Calu3 (cell line): ENCODE results near the gene GPR17. TPM values are rescaled to one million over a fixed set of nuclear protein-coding genes. Genes with fewer than 3 reads are reported as not detected.

Experiments used
- BruUV-seq: library from RNA; stranded (reverse); fragments of 400-500 nt; replicated peaks from 2 replicates; lab custom pipeline; 2021; lab: Mats Ljungman, UMichigan
- CTCF ChIA-PET: fragments of 300-600 bp; sonication (Branson Sonifier 250); formaldehyde crosslinking; loops from one replicate; lab custom pipeline; 2022; ENCODE audit warnings: antibody characterized with exemption; lab: Charles Lee
- DNase-seq: peaks from one replicate; pipeline ENCODE4 v3.0.0; 2022
- H3K27ac Mint-ChIP-seq: one replicate; pipeline ENCODE4 v1.8.0; 2022; ENCODE audit warnings: mixed read lengths; ENCODE audit not compliant: unreplicated experiment
- H3K27me3 Mint-ChIP-seq: one replicate; pipeline ENCODE4 v1.8.0; 2022; ENCODE audit warnings: mixed read lengths; ENCODE audit not compliant: unreplicated experiment
- H3K36me3 Mint-ChIP-seq: one replicate; pipeline ENCODE4 v1.8.0; 2022; ENCODE audit warnings: mild to moderate bottlenecking, moderate library complexity, mixed read lengths; ENCODE audit not compliant: insufficient read depth, unreplicated experiment
- H3K4me1 Mint-ChIP-seq: one replicate; pipeline ENCODE4 v1.8.0; 2022; ENCODE audit warnings: mild to moderate bottlenecking, low read depth, mixed read lengths; ENCODE audit not compliant: unreplicated experiment
- H3K4me3 Mint-ChIP-seq: one replicate; pipeline ENCODE4 v1.8.0; 2022; ENCODE audit warnings: mild to moderate bottlenecking, low read depth, moderate library complexity, mixed read lengths; ENCODE audit not compliant: unreplicated experiment
- H3K9me3 Mint-ChIP-seq: one replicate; pipeline ENCODE4 v1.8.0; 2022; ENCODE audit warnings: low read depth, mixed read lengths; ENCODE audit not compliant: unreplicated experiment
- intact Hi-C: fragments of 100-400 bp; cut with micrococcal nuclease; formaldehyde crosslinking; loops from one replicate; pipeline ENCODE4 v1.10.0; 2022; ENCODE audit not compliant: unreplicated experiment
- total RNA-seq: library from RNA; stranded (reverse); gene quantifications from 2 replicates; pipeline ENCODE4 v1.2.3, GENCODE V29; 2022
- TF ChIP-seq, protein P1 (sequence below): fragments of 200-600 bp; IDR thresholded peaks from one replicate; pipeline ENCODE4 v1.8.0; 2022; ENCODE audit warnings: antibody characterized with exemption; ENCODE audit not compliant: unreplicated experiment

The GPR17 gene
- total RNA-seq, 1 experiment from 2014 or later = not detected

DNA sequence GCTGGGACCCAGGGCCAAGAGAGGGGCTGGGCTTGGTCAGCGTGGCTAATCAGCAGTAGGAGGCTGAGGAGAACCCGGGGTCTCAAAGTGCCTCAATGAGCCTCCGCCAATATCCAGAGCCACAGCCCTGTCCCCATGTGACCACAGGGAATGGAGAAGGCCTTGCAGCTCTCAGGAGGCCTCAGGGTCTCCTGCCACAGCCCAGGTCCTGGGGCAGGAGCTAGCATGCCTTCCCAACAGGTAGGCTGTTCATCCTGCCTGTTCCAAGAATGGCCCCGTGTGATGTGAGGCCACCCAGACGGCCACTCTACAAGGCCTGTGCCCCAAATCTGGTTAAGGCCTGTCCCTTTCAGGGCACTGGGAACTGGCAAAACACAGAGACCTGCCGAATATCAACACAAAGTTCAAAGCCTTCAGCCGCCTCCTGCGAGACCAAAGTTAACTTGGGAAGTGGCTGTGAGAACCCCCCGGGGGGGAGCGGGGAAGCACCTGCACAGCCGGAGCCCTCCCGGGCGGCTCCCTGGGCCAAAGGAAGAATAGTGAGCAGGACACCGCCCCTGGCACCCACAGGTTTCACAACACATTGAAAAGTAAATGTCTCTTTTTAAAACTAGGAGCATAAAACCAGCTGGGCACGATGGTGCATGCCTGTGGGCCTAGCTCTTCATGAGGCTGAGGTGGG is 33.9 kb downstream of the GPR17 start:
- H3K9me3 Mint-ChIP-seq = no peaks in the 10 kb centered on the region

DNA sequence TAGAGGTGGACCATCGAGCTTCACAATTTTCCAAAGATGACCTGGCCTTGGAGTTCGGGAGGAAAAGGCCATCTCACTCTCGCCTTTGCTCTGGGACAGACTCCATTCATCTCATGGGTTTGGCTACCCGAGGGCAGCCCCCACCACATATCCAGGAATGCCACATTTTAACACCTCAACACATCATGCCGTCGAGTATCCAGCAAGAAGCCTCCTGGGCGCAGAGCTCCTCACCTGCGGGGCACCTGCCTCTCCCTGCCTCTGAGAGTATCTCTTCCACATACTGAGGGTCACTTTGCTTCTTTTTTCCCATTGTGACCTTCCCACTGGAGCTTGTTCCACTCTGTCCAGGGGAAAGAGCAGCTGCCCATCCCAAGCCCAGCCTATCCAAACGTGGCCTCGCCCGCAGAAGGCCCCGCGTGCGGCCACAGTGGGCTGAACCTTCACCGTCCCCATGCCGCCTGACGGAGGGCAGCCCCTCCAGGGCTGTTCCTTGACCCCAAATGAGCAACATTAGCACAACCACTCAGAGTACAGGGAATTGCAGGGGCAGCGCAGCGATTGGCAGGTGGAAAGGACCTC is 34.8 kb downstream of the GPR17 start:
- intact Hi-C loops = no loop called here
- DNase-seq = no peak
- no peaks in the 10 kb centered on the region for H3K9me3 Mint-ChIP-seq
- no peaks in the 10 kb centered on the region for H3K4me1 Mint-ChIP-seq
- H3K36me3 Mint-ChIP-seq = no peaks in the 10 kb centered on the region
- no peak overlapping the region for H3K4me3 Mint-ChIP-seq
- CTCF ChIA-PET = interaction anchor here (0.6 kb wide), 1 partner anchor 151 kb away, joined by 3 read pairs; no protein-coding TSS in a partner anchor
- no TSS peak for BruUV-seq
- TF ChIP-seq, protein P1, sequence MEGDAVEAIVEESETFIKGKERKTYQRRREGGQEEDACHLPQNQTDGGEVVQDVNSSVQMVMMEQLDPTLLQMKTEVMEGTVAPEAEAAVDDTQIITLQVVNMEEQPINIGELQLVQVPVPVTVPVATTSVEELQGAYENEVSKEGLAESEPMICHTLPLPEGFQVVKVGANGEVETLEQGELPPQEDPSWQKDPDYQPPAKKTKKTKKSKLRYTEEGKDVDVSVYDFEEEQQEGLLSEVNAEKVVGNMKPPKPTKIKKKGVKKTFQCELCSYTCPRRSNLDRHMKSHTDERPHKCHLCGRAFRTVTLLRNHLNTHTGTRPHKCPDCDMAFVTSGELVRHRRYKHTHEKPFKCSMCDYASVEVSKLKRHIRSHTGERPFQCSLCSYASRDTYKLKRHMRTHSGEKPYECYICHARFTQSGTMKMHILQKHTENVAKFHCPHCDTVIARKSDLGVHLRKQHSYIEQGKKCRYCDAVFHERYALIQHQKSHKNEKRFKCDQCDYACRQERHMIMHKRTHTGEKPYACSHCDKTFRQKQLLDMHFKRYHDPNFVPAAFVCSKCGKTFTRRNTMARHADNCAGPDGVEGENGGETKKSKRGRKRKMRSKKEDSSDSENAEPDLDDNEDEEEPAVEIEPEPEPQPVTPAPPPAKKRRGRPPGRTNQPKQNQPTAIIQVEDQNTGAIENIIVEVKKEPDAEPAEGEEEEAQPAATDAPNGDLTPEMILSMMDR = no peak
- peaks cover 59% of the 10 kb centered on the region for H3K27me3 Mint-ChIP-seq
- no peak overlapping the region for H3K27ac Mint-ChIP-seq

More for the DNA sequence above, 33.9 kb downstream of the GPR17 start:
- intact Hi-C loops = no loop called here
- H3K27me3 Mint-ChIP-seq = peaks cover 64% of the 10 kb centered on the region
- H3K4me1 Mint-ChIP-seq = no peaks in the 10 kb centered on the region
- TF ChIP-seq, protein P1 = no peak
- BruUV-seq = no TSS peak
- no peaks in the 10 kb centered on the region for H3K36me3 Mint-ChIP-seq
- H3K4me3 Mint-ChIP-seq = no peak overlapping the region
- CTCF ChIA-PET = no interaction called here
- H3K27ac Mint-ChIP-seq = no peak overlapping the region
- DNase-seq = no peak

DNA sequence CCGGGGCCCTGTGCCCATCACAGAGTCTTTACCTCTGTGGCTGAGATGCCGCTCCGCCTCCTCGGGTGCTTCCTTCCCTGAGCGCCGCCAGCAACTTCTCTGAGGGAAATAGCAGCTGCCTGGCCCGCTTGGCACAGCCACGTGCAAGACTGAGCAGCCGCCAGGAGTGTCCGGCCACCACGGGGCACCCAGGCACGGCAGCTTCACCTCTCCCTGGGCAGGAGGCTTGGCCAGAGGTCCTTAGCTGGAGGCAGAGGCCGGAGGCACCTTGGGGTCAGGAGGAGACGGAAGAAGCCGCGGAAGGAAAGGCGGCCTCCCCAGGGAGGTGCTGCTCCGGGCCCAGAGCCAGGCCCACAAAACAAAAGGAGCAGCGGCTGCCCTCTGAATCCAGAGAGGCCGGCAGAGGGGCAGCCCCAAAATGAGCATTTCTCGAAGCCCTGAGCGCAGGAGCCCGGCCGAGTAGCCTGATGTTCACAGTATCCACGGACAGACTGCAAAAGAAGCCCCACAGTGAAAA is 35.4 kb downstream of the GPR17 start:
- TF ChIP-seq, protein P1 = no peak
- no peak overlapping the region for H3K27ac Mint-ChIP-seq
- H3K27me3 Mint-ChIP-seq = peaks cover 59% of the 10 kb centered on the region
- intact Hi-C loops = no loop called here
- H3K9me3 Mint-ChIP-seq = no peaks in the 10 kb centered on the region
- CTCF ChIA-PET = no interaction called here
- H3K4me3 Mint-ChIP-seq = no peak overlapping the region
- BruUV-seq = no TSS peak
- no peaks in the 10 kb centered on the region for H3K4me1 Mint-ChIP-seq
- no peak for DNase-seq
- H3K36me3 Mint-ChIP-seq = no peaks in the 10 kb centered on the region

DNA sequence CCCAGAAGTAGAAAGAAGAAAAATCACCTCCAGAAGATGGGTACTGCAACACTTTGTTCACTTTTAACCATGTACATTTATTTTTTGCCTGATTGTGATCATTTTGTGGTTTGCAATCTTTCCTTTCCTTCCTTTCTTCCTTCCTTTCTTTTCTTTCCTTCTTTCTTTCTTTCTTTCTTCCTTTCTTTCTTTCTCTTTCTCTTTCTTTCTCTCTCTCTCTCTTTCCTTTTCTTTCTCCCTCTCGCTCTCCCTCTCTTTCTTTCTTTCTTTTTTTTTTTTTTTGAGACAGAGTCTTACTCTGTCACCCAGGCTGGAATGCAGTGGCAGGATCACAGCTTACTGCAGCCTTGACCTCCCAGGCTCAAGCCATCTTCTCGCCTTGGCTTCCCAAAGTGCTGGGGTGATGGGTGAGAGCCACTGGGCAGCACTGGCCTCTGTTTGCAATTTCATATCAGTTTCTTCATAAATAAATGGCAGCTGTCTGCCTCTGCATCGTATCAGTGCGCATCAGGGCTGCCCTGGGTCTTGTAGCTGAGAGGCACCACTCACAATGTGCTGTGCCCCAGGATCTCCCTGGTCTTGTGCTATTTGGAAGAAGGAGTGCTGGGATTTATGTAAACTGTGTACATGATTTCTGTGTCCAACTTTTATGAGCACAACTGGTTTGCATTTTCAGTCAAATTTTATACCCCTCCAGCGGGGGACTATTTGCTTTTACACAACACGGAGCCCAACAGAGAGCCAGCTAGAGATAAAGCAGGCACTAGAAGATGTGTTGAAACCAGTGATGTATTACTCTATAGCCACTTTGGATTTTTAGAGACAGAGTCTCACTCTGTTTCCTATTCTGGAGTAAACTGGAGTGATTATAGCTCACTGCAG is 36.3 kb downstream of the GPR17 start:
- Mint-ChIP-seq H3K27me3 (peaks cover 58% of the 10 kb centered on the region), H3K4me3 (no peak overlapping the region), H3K9me3 (no peaks in the 10 kb centered on the region), H3K36me3 (no peaks in the 10 kb centered on the region), H3K27ac (no peak overlapping the region), H3K4me1 (no peaks in the 10 kb centered on the region)
- CTCF ChIA-PET = no interaction called here
- no TSS peak for BruUV-seq
- DNase-seq = no peak
- TF ChIP-seq, protein P1 = no peak
- intact Hi-C loops = no loop called here
